Left lung (tissue), 14 donors: ENCODE results near the gene RAB9B. TPM values are rescaled to one million over a fixed set of nuclear protein-coding genes. Genes with fewer than 3 reads are reported as not detected.

ENCODE experiments used
- ATAC-seq: fragments of 200-7000 bp; cut with Tn5 transposase; one replicate; pipeline ENCODE4 v1.9.1; 2020; ENCODE audit warnings: moderate library complexity
- DNase-seq, 4 donors: peaks; one replicate each; pipeline ENCODE4 v3.0.0-alpha.2; 2013 to 2020
- H3K27ac ChIP-seq, 2 donors: fragments of 200-600 bp; sonication (generic) in 1 of 2; one replicate each; pipeline versions ENCODE4 v1.5.0 to v1.8.0; 2020 to 2021
- H3K27me3 ChIP-seq, 2 donors: fragments of 200-600 bp; sonication (generic) in 1 of 2; one replicate each; pipeline versions ENCODE4 v1.5.0 to v1.8.0; 2020 to 2021
- H3K36me3 ChIP-seq, 2 donors: fragments of 200-600 bp; sonication (generic) in 1 of 2; one replicate each; pipeline versions ENCODE4 v1.5.0 to v1.8.0; 2020 to 2021
- H3K4me1 ChIP-seq, 2 donors: fragments of 200-600 bp; one replicate each; pipeline ENCODE4 v1.8.0; 2021
- H3K4me3 ChIP-seq, 2 donors: fragments of 200-600 bp; sonication (generic) in 1 of 2; one replicate each; pipeline versions ENCODE4 v1.5.0 to v1.8.0; 2020 to 2021; ENCODE audit warnings: mild to moderate bottlenecking in 1 of 2
- H3K9me3 ChIP-seq, 2 donors: fragments of 200-600 bp; sonication (generic) in 1 of 2; one replicate each; pipeline versions ENCODE4 v1.5.0 to v1.8.0; 2020 to 2021
- intact Hi-C, 2 donors: fragments of 100-400 bp; cut with DNase I; formaldehyde crosslinking; loops; one replicate each; pipeline versions ENCODE4 v1.11.2 to v1.14.2; 2022
- long read RNA-seq, 12 donors: library from polyadenylated mRNA in 2 of 12; unstranded in 2 of 12; transcript quantifications; one replicate each; pipeline ENCODE4 v2.0.0 and lab custom pipeline, GENCODE V29; 2019 to 2026
- polyA plus RNA-seq, 6 donors: library from polyadenylated mRNA; unstranded; fragments of 120-200 nt; gene quantifications; one replicate each; pipeline ENCODE4 v1.2.1, GENCODE V29; 2013; ENCODE audit not compliant: insufficient read length in 6 of 6
- total RNA-seq, 2 donors: library from RNA; stranded (reverse); fragmentation: NEBNext Ultra II Directional; extraction: Animal tissue kit (Norgen Biotek cat#: 25700); gene quantifications; one replicate each; pipeline ENCODE4 v1.2.1, GENCODE V29; 2021
- TF ChIP-seq, protein P1 (sequence below), 2 donors: fragments of 200-600 bp; sonication (generic) in 1 of 2; IDR thresholded peaks; one replicate each; pipeline versions ENCODE4 v1.5.0 to v1.8.0; 2021; ENCODE audit warnings: antibody characterized with exemption in 2 of 2
- donor health status: DM: no; HTN: yes; CAD: no.
- donor health status: DM: no; HTN: no; CAD: no.

The RAB9B gene, protein sequence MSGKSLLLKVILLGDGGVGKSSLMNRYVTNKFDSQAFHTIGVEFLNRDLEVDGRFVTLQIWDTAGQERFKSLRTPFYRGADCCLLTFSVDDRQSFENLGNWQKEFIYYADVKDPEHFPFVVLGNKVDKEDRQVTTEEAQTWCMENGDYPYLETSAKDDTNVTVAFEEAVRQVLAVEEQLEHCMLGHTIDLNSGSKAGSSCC
- total RNA-seq, result 1 to 10 TPM in 1 of 2 donors, under 1 TPM in 1; 0.93 to 1.6 TPM
- 1 to 10 TPM; 2.8 to 3.4 (median 3.0) TPM for polyA plus RNA-seq
- long read RNA-seq, donor 1, partial matches to known transcripts, result 0 of 2 reads
- long read RNA-seq, donor 1, other reads (novel, unspliced or antisense), result 0 of 2 reads
- long read RNA-seq, donor 2, partial matches to known transcripts, result 0 of 2 reads
- long read RNA-seq, donor 2, other reads (novel, unspliced or antisense), result 0 of 2 reads
- long read RNA-seq, donor 3, partial matches to known transcripts, result 0 of 1 reads
- long read RNA-seq, donor 3, other reads (novel, unspliced or antisense), result 0 of 1 reads
- long read RNA-seq, donor 4, partial matches to known transcripts, result 0 of 1 reads
- long read RNA-seq, donor 4, other reads (novel, unspliced or antisense), result 0 of 1 reads
- long read RNA-seq, donor 5, result 0 reads
- long read RNA-seq, donor 6, partial matches to known transcripts, result 0 of 1 reads
- long read RNA-seq, donor 6, other reads (novel, unspliced or antisense), result 0 of 1 reads
- long read RNA-seq, donor 7, result 0 reads
- long read RNA-seq, donor 8, partial matches to known transcripts, result 0 of 1 reads
- long read RNA-seq, donor 8, other reads (novel, unspliced or antisense), result 0 of 1 reads
- long read RNA-seq, donor 9, result 0 reads
- long read RNA-seq, donor 10, partial matches to known transcripts, result 0 of 1 reads
- long read RNA-seq, donor 10, other reads (novel, unspliced or antisense), result 0 of 1 reads
- long read RNA-seq, donor 11, transcript RAB9B-201 (3 exons, 3,748 nt), result major isoform, 13 of 13 reads
- long read RNA-seq, donor 11, partial matches to known transcripts, result 0 of 13 reads
- long read RNA-seq, donor 11, other reads (novel, unspliced or antisense), result 0 of 13 reads
- long read RNA-seq, donor 12, partial matches to known transcripts, result 0 of 2 reads
- long read RNA-seq, donor 12, other reads (novel, unspliced or antisense), result 0 of 2 reads

DNA sequence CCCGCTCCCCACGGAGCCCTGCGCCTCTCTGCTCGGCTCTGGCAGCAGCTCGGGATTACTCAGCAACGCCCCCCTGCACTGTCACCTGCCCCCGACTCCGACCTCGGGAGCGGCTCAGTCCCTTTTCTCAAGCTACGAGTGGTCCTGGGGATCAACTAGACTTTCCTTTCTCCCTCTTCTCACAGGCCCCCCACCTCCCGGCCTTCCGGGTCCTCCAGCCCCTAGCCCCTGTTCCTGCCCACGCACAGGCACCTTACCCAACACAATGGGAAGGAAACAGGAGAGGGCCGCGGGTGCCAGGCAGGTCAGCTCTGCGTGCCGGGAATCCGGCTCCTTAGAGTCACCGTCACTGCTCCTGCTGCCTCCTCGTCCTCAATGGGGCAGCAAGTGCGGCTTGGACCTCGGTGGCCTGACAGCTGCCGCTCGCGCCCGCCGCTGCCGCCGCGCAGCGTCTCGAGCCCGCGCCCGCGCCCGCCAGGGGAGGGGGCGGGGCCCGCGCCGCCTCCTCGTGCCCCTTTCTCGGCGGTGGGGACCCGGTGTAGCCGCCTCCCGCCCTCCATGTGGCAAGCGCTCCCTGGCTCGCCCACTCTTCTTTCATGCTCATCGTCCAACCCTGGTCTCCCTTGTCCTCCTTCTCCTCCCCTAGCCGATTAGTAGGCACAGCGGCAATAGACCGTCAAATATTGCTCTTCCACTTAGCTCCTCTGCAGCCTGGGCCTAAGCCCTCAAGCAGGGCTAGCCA is at the start of gene RAB9B:
TSS of gene RAB9B (minus strand) at position 455 of the 742 bp plus-strand sequence. CDS start 6,473 bp downstream, outside the sequence.
- peaks cover 0 to 15% of the 10 kb centered on the region in 2 donors for H3K27me3 ChIP-seq
- intact Hi-C loops, result no loop called here
- no peaks in the 10 kb centered on the region for H3K9me3 ChIP-seq
- H3K4me1 ChIP-seq, result no peaks in the 10 kb centered on the region
- peak; percentile 10 to 66 (median 59) for DNase-seq
- TF ChIP-seq, protein P1, sequence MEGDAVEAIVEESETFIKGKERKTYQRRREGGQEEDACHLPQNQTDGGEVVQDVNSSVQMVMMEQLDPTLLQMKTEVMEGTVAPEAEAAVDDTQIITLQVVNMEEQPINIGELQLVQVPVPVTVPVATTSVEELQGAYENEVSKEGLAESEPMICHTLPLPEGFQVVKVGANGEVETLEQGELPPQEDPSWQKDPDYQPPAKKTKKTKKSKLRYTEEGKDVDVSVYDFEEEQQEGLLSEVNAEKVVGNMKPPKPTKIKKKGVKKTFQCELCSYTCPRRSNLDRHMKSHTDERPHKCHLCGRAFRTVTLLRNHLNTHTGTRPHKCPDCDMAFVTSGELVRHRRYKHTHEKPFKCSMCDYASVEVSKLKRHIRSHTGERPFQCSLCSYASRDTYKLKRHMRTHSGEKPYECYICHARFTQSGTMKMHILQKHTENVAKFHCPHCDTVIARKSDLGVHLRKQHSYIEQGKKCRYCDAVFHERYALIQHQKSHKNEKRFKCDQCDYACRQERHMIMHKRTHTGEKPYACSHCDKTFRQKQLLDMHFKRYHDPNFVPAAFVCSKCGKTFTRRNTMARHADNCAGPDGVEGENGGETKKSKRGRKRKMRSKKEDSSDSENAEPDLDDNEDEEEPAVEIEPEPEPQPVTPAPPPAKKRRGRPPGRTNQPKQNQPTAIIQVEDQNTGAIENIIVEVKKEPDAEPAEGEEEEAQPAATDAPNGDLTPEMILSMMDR (IDR thresholded peaks at IDR 0.05), result no peak
- no peak within 1 kb of the TSS for H3K27ac ChIP-seq
- peak; percentile 94 for ATAC-seq
- H3K4me3 ChIP-seq, result peak within 1 kb of the TSS; percentile 30 to 45
- H3K36me3 ChIP-seq, result no peaks in the 10 kb centered on the region

DNA sequence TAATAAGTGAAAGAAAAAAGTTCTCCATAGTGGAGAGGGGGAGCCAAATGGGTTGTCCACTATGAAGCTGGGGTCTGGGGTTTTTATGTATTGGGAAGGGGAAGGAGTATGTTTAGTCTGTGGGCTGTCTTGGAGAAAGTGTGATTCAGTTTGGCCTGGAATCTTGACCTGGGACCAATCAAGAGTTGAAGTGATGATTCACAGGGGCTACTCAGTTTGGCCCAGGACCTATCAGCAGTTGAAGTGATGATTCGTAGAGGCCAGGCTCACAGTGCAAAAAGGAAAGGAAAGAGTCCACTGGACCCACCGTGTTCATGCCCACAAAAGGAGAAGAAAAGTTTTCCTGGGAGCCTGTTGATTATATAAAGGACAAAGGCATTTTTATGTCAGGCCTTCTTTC is 47.3 kb upstream of the RAB9B start:
- intact Hi-C loops, result no loop called here
- Histone ChIP-seq H3K27me3 (no peaks in the 10 kb centered on the region), H3K27ac (no peak overlapping the region), H3K4me3 (no peak overlapping the region), H3K9me3 (no peaks in the 10 kb centered on the region), H3K4me1 (no peaks in the 10 kb centered on the region), H3K36me3 (no peaks in the 10 kb centered on the region)
- ATAC-seq (no peak), DNase-seq (no peak)
- TF ChIP-seq, protein P1 (IDR thresholded peaks at IDR 0.05), result no peak

DNA sequence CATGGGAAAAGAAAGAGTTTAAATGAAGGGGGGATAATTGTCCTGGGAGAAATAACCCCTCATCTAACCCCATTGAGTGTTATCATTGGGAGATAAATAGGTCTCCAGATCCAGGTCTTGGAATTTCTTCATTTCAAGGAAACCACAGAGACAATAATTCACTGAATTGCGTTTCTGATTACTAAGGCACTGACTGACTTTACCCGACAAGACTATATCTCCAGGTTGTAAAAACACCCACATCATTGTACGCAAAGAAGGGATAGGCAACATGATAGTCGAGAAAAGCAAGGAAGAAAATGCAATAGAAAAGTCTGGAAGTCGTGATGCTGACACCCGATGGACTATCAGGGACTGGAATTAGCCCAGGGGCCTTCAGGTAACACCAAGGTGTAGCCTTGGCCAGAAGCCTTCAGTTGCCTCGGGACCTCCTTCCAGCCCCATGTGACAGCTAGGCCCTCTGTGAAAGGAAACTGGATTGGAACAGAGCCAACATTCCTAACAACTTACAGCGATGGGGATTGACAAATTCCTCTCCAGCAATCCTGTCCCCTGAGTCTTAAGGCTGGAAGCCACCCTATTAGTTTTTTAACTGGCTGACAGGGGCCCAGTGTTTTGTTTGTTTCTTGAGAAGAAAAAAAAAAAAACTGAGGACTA is 46.5 kb upstream of the RAB9B start:
- no peaks in the 10 kb centered on the region for H3K9me3 ChIP-seq
- no peaks in the 10 kb centered on the region for H3K4me1 ChIP-seq
- no peak for ATAC-seq
- TF ChIP-seq, protein P1 (IDR thresholded peaks at IDR 0.05), result no peak
- no peak for DNase-seq
- no peaks in the 10 kb centered on the region for H3K36me3 ChIP-seq
- no peak overlapping the region for H3K27ac ChIP-seq
- intact Hi-C loops, result no loop called here
- H3K4me3 ChIP-seq, result no peak overlapping the region
- no peaks in the 10 kb centered on the region for H3K27me3 ChIP-seq

DNA sequence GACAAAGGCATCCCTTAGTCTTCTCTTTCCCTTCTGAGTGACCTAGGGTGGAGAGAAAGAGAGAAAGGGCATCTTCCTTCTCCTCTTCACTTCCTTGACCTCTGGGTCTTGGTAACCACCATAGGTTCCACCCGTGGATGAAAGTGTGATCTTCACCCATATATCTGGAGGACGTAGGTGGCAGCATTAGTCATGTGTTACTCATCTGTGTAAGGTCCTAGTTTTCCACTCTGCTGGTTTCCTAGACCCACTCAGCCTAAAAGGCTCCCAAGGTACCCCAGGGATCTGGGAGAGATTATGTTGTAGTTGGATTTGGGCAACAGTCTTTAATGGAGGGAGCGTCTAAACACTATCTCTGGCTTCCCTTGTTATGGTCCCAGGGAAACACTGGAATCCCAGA is 45.5 kb upstream of the RAB9B start:
- intact Hi-C loops, result no loop called here
- DNase-seq, result no peak
- H3K9me3 ChIP-seq, result no peaks in the 10 kb centered on the region
- TF ChIP-seq, protein P1 (IDR thresholded peaks at IDR 0.05), result no peak
- no peak overlapping the region for H3K4me3 ChIP-seq
- H3K27me3 ChIP-seq, result no peaks in the 10 kb centered on the region
- H3K4me1 ChIP-seq, result no peaks in the 10 kb centered on the region
- H3K27ac ChIP-seq, result no peak overlapping the region
- H3K36me3 ChIP-seq, result peaks cover 0 to 2% of the 10 kb centered on the region in 2 donors
- ATAC-seq, result no peak
